ENCODE measurements around the gene DGUOK. TPM values are rescaled to one million over a fixed set of nuclear protein-coding genes. Genes with fewer than 3 reads are reported as not detected.

DGUOK gene
- total RNA-seq, 1 experiment from 2014 or later: 78.7 TPM

DNA sequence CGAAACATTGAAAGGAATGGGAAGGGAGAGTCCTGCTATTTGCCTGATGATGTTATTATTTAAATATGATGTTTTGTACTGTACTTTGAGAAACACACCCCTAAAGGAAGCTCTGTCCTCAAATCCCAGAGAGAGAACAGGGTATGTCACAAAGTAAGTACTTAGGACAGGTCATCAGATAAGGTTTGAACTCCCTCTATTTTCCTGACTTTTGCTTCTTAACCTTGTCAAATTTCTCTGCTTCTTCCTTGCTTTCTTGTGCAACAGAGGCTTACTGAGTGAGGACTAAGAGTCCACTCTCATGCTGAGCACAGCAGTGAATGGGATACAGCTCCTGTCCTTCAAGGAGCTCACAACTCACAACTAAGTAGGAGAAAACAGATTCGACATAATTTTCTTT is 3.7 kb downstream of the DGUOK start:
- no TSS peak for BruUV-seq (replicated peaks)
- Histone ChIP-seq H2AFZ (no peak overlapping the region), H3K4me3 (no peak overlapping the region), H3K79me2 (ENCODE audit: low read depth) (peaks cover 87% of the 10 kb centered on the region), H4K20me1 (ENCODE audit: insufficient read depth) (peaks cover 60% of the 10 kb centered on the region), H3K9me2 (ENCODE audit: insufficient read depth) (no peaks in the 10 kb centered on the region), H3K4me2 (no peak overlapping the region), H3K27ac (no peak overlapping the region), H3K9me3 (ENCODE audit: insufficient read depth, low read depth) (no peaks in the 10 kb centered on the region), H3K4me1 (replicated peaks; ENCODE audit: insufficient read depth) (peaks cover 28% of the 10 kb centered on the region), H3K36me3 (ENCODE audit: low read depth) (peaks cover 20% of the 10 kb centered on the region), H3F3A (ENCODE audit: insufficient read depth, low read depth) (peaks cover 11% of the 10 kb centered on the region; the same call in 1 of the 2 replicates), H3K27me3 (ENCODE audit: insufficient read depth, low read depth) (no peaks in the 10 kb centered on the region)
- ChIA-PET CTCF (no interaction called here), POLR2A (ENCODE audit: unreplicated experiment) (no interaction called here)
- DNase-seq: no peak
- intact Hi-C loops (cut with micrococcal nuclease; ENCODE audit: unreplicated experiment): no loop called here
- TF ChIP-seq CTCF (conservative IDR thresholded peaks at IDR 0.05): no peak
- TF ChIP-seq EZH2 (IDR thresholded peaks at IDR 0.05; ENCODE audit: low read depth): no peak

GRCh38 chr2:73931531-73932500 is 5.1 kb downstream of the DGUOK start:
- H3K27ac ChIP-seq: no peak overlapping the region
- CTCF ChIA-PET: no interaction called here

GRCh38 chr2:73933194-73933593 is 6.5 kb downstream of the DGUOK start:
- intact Hi-C loops (cut with micrococcal nuclease; ENCODE audit: unreplicated experiment): no loop called here
- peaks cover 93% of the 10 kb centered on the region for H3K79me2 ChIP-seq (ENCODE audit: low read depth)
- peaks cover 26% of the 10 kb centered on the region for H3K36me3 ChIP-seq (ENCODE audit: low read depth)
- H3K27me3 ChIP-seq (ENCODE audit: insufficient read depth, low read depth): no peaks in the 10 kb centered on the region
- CTCF ChIA-PET: no interaction called here
- no peaks in the 10 kb centered on the region for H3K9me2 ChIP-seq (ENCODE audit: insufficient read depth)
- no peak overlapping the region for H2AFZ ChIP-seq
- H4K20me1 ChIP-seq (ENCODE audit: insufficient read depth): peaks cover 86% of the 10 kb centered on the region
- H3K4me2 ChIP-seq: no peak overlapping the region
- no peak for DNase-seq
- no TSS peak for BruUV-seq (replicated peaks)
- no peaks in the 10 kb centered on the region for H3K9me3 ChIP-seq (ENCODE audit: insufficient read depth, low read depth)
- H3F3A ChIP-seq (ENCODE audit: insufficient read depth, low read depth): peaks cover 5% of the 10 kb centered on the region
- no peak for TF ChIP-seq CTCF (conservative IDR thresholded peaks at IDR 0.05)
- no peak for TF ChIP-seq EZH2 (IDR thresholded peaks at IDR 0.05; ENCODE audit: low read depth)
- no peak overlapping the region for H3K4me3 ChIP-seq
- POLR2A ChIA-PET (ENCODE audit: unreplicated experiment): no interaction called here
- peaks cover 12% of the 10 kb centered on the region for H3K4me1 ChIP-seq (replicated peaks; ENCODE audit: insufficient read depth)
- no peak overlapping the region for H3K27ac ChIP-seq

More at GRCh38 chr2:73931531-73932500, 5.1 kb downstream of the DGUOK start:
- Histone ChIP-seq H3K4me3 (no peak overlapping the region), H3F3A (ENCODE audit: insufficient read depth, low read depth) (peaks cover 5% of the 10 kb centered on the region), H3K9me2 (ENCODE audit: insufficient read depth) (no peaks in the 10 kb centered on the region), H3K4me2 (no peak overlapping the region), H3K9me3 (ENCODE audit: insufficient read depth, low read depth) (no peaks in the 10 kb centered on the region), H3K79me2 (ENCODE audit: low read depth) (peaks cover 96% of the 10 kb centered on the region), H3K27me3 (ENCODE audit: insufficient read depth, low read depth) (no peaks in the 10 kb centered on the region), H3K36me3 (ENCODE audit: low read depth) (peaks cover 20% of the 10 kb centered on the region), H3K4me1 (replicated peaks; ENCODE audit: insufficient read depth) (peaks cover 21% of the 10 kb centered on the region), H4K20me1 (ENCODE audit: insufficient read depth) (peaks cover 72% of the 10 kb centered on the region), H2AFZ (no peak overlapping the region)
- intact Hi-C loops (cut with micrococcal nuclease; ENCODE audit: unreplicated experiment): no loop called here
- TF ChIP-seq CTCF (conservative IDR thresholded peaks at IDR 0.05) (no peak), EZH2 (IDR thresholded peaks at IDR 0.05; ENCODE audit: low read depth) (no peak)
- POLR2A ChIA-PET (ENCODE audit: unreplicated experiment): interaction anchor here (1.5 kb wide), 1 partner anchor 17 kb away, joined by 3 read pairs; no protein-coding TSS in a partner anchor
- no TSS peak for BruUV-seq (replicated peaks)
- DNase-seq: no peak

Data from PC-9 (cell line).